BLaER1 (cell line): Measurements from ENCODE around the gene PTBP3.
"Not testable (repeated sequence)": the region's sequence is repeated elsewhere in the genome, so short reads cannot be mapped to it uniquely, and the experiment has no call there.

Experiments
- H3K27ac ChIP-seq: shearing (Covaris generic); formaldehyde crosslinking; 2 replicates; pipeline ENCODE4 v1.8.1; 2022
- H3K27me3 ChIP-seq: shearing (Covaris generic); formaldehyde crosslinking; 2 replicates; pipeline ENCODE4 v1.8.1; 2022
- H3K36me3 ChIP-seq: shearing (Covaris generic); formaldehyde crosslinking; 2 replicates; pipeline ENCODE4 v1.8.1; 2022
- H3K4me1 ChIP-seq: shearing (Covaris generic); formaldehyde crosslinking; 2 replicates; pipeline ENCODE4 v1.8.1; 2022
- H3K4me2 ChIP-seq: shearing (Covaris generic); formaldehyde crosslinking; 2 replicates; pipeline ENCODE4 v1.8.1; 2022
- H3K4me3 ChIP-seq: shearing (Covaris generic); formaldehyde crosslinking; 2 replicates; pipeline ENCODE4 v1.8.1; 2022
- H3K9ac ChIP-seq: shearing (Covaris generic); formaldehyde crosslinking; 2 replicates; pipeline ENCODE4 v1.8.1; 2022
- H3K9me3 ChIP-seq: shearing (Covaris generic); formaldehyde crosslinking; 2 replicates; pipeline ENCODE4 v1.8.1; 2022
- H4K20me1 ChIP-seq: shearing (Covaris generic); formaldehyde crosslinking; 2 replicates; pipeline ENCODE4 v1.8.1; 2022
- Cebpa-rat ChIP-seq: shearing (Covaris generic); IDR thresholded peaks from 2 replicates; pipeline ENCODE4 v1.8.1; 2022

Gene PTBP3

GRCh38 chr9:112377684-112378327, 44.4 kb upstream of the PTBP3 start:
- H3K9me3 ChIP-seq, result peaks cover 24% of the 10 kb centered on the region
- peaks cover 6% of the 10 kb centered on the region; the same call in 1 of the 2 replicates for H3K36me3 ChIP-seq
- H3K27me3 ChIP-seq, result no peaks in the 10 kb centered on the region
- peak overlapping the region; percentile 92 for H3K27ac ChIP-seq
- H4K20me1 ChIP-seq, result no peaks in the 10 kb centered on the region
- peak overlapping the region; percentile 90 for H3K9ac ChIP-seq
- TF ChIP-seq Cebpa-rat, result no peak
- H3K4me1 ChIP-seq, result peaks cover 47% of the 10 kb centered on the region
- H3K4me2 ChIP-seq, result peak overlapping the region; percentile 97
- peak overlapping the region; percentile 97 for H3K4me3 ChIP-seq

- H3K4me1 ChIP-seq, result peaks cover 39% of the 10 kb centered on the region
- no peak overlapping the region for H3K9ac ChIP-seq
- H3K4me2 ChIP-seq, result peak overlapping the region; percentile 97
- no peaks in the 10 kb centered on the region for H3K27me3 ChIP-seq
- no peak overlapping the region for H3K27ac ChIP-seq
- TF ChIP-seq Cebpa-rat, result no peak
- peaks cover 24% of the 10 kb centered on the region for H3K9me3 ChIP-seq
- no peaks in the 10 kb centered on the region for H4K20me1 ChIP-seq
- H3K36me3 ChIP-seq, result peaks cover 9% of the 10 kb centered on the region; the same call in 1 of the 2 replicates
- peak overlapping the region; percentile 97; the same call in 1 of the 2 replicates for H3K4me3 ChIP-seq
Observed at GRCh38 chr9:112377087-112377486, 43.7 kb upstream of the PTBP3 start.

- no peak overlapping the region for H3K27ac ChIP-seq
- H3K9me3 ChIP-seq, result peaks cover 32% of the 10 kb centered on the region
- H3K4me2 ChIP-seq, result no peak overlapping the region
- no peak for TF ChIP-seq Cebpa-rat
- H3K27me3 ChIP-seq, result no peaks in the 10 kb centered on the region
- no peak overlapping the region for H3K9ac ChIP-seq
- no peaks in the 10 kb centered on the region for H4K20me1 ChIP-seq
- peaks cover 11% of the 10 kb centered on the region; the same call in 1 of the 2 replicates for H3K36me3 ChIP-seq
- H3K4me3 ChIP-seq, result no peak overlapping the region
- peaks cover 24% of the 10 kb centered on the region for H3K4me1 ChIP-seq
Observed at GRCh38 chr9:112375361-112375760, 41.9 kb upstream of the PTBP3 start.

GRCh38 chr9:112374232-112374631, 40.8 kb upstream of the PTBP3 start:
- H3K4me3 ChIP-seq, H3K4me2 ChIP-seq, H3K27me3 ChIP-seq, H3K27ac ChIP-seq, H4K20me1 ChIP-seq, H3K9ac ChIP-seq: not testable (repeated sequence)
- Histone ChIP-seq H3K4me1 (peaks cover 24% of the 10 kb centered on the region), H3K9me3 (peaks cover 43% of the 10 kb centered on the region), H3K36me3 (peaks cover 14% of the 10 kb centered on the region)

DNA sequence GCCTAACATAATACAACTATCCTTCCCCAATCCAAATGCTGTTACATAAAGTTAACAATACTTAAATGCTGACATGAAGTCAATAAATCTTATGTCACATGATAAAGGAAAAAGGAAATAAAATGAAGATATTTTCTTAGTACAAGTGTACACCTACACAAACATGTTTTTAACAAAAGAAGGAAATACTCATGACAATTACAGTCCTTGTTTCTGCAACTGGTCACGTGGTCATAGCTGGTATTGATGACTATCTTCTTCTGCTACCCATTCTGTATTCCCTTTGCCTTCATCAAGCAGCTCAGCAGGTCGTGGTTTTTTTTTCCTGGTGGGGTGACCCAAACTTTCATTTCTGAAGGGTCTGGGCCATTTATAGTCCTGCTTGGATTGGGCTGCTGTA, 40.2 kb upstream of the PTBP3 start:
- H3K27ac ChIP-seq, H4K20me1 ChIP-seq, H3K27me3 ChIP-seq, H3K4me2 ChIP-seq, H3K9ac ChIP-seq, H3K4me3 ChIP-seq: not testable (repeated sequence)
- Histone ChIP-seq H3K9me3 (peaks cover 49% of the 10 kb centered on the region), H3K4me1 (peaks cover 23% of the 10 kb centered on the region), H3K36me3 (peaks cover 20% of the 10 kb centered on the region)

DNA sequence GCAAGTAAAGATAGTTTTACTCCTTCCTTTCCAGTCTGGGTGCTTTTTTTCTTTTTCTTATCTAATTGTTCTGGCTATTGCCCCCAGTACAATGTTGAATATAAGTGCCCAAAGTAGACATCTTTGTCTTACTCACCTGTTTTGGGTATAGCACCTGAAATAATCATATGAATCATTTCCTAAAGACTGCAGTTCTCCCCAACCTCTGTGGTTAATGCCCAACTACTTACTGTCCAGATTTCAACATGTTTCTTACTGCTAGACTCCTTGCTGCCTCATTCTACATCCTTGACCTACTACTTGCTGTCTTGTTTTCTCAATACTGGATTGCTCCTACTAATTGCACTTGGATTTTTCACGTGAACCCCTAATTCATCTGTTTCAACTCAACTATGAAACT, 37.6 kb upstream of the PTBP3 start:
- Histone ChIP-seq H3K4me3 (no peak overlapping the region), H3K4me1 (no peaks in the 10 kb centered on the region), H3K36me3 (peaks cover 30% of the 10 kb centered on the region), H3K27ac (no peak overlapping the region), H3K27me3 (no peaks in the 10 kb centered on the region), H3K9me3 (peaks cover 68% of the 10 kb centered on the region), H3K9ac (no peak overlapping the region), H3K4me2 (no peak overlapping the region), H4K20me1 (no peaks in the 10 kb centered on the region)
- no peak for TF ChIP-seq Cebpa-rat

- no peaks in the 10 kb centered on the region for H3K27me3 ChIP-seq
- no peak overlapping the region for H3K27ac ChIP-seq
- H3K36me3 ChIP-seq, result peaks cover 30% of the 10 kb centered on the region
- peaks cover 70% of the 10 kb centered on the region for H3K9me3 ChIP-seq
- no peak overlapping the region for H3K9ac ChIP-seq
- no peaks in the 10 kb centered on the region for H3K4me1 ChIP-seq
- H4K20me1 ChIP-seq, result no peaks in the 10 kb centered on the region
- H3K4me2 ChIP-seq, result no peak overlapping the region
- no peak overlapping the region for H3K4me3 ChIP-seq
- TF ChIP-seq Cebpa-rat, result no peak
Observed at GRCh38 chr9:112369817-112370216, 36.4 kb upstream of the PTBP3 start.

- Histone ChIP-seq H3K4me3 (no peak overlapping the region), H3K9ac (no peak overlapping the region), H3K27me3 (no peaks in the 10 kb centered on the region), H4K20me1 (no peaks in the 10 kb centered on the region), H3K9me3 (peaks cover 54% of the 10 kb centered on the region), H3K4me1 (no peaks in the 10 kb centered on the region), H3K4me2 (no peak overlapping the region), H3K27ac (no peak overlapping the region), H3K36me3 (peaks cover 24% of the 10 kb centered on the region)
- no peak for TF ChIP-seq Cebpa-rat
Observed at GRCh38 chr9:112367465-112367864, 34.0 kb upstream of the PTBP3 start.

GRCh38 chr9:112366591-112366990, 33.2 kb upstream of the PTBP3 start:
- Histone ChIP-seq H3K4me2 (no peak overlapping the region), H3K9me3 (peaks cover 49% of the 10 kb centered on the region), H3K27me3 (no peaks in the 10 kb centered on the region), H3K36me3 (peaks cover 19% of the 10 kb centered on the region), H3K27ac (no peak overlapping the region), H3K4me1 (no peaks in the 10 kb centered on the region), H4K20me1 (no peaks in the 10 kb centered on the region), H3K4me3 (no peak overlapping the region), H3K9ac (no peak overlapping the region)
- TF ChIP-seq Cebpa-rat, result no peak

DNA sequence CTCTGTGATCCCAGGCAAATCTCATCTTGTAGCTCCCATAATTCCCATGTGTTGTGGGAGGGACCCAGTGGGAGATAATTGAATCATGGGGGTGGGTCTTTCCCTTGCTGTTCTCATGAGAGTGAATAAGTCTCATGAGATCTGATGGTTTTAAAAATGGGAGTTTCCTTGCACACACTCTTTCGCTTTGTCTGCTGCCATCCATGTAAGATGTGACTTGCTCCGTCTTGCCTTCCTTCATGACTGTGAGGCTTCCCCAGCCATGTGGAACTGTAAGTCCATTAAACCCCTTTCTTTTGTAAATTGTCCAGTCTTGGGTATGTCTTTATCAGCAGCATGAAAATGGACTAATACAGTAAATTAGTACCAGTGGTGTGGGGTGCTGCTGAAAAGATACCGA, 31.8 kb upstream of the PTBP3 start:
- Histone ChIP-seq H3K9me3 (peaks cover 45% of the 10 kb centered on the region), H3K36me3 (peaks cover 19% of the 10 kb centered on the region)
- not testable (repeated sequence) for H3K4me2 ChIP-seq, H3K27ac ChIP-seq, H3K9ac ChIP-seq, H4K20me1 ChIP-seq, H3K4me3 ChIP-seq, H3K27me3 ChIP-seq, H3K4me1 ChIP-seq

GRCh38 chr9:112364761-112365160, 31.3 kb upstream of the PTBP3 start:
- H3K4me1 ChIP-seq, result no peaks in the 10 kb centered on the region
- H3K4me3 ChIP-seq, result no peak overlapping the region
- peaks cover 19% of the 10 kb centered on the region for H3K36me3 ChIP-seq
- H3K4me2 ChIP-seq, result no peak overlapping the region
- H3K27me3 ChIP-seq, result no peaks in the 10 kb centered on the region
- no peak for TF ChIP-seq Cebpa-rat
- H3K9ac ChIP-seq, result no peak overlapping the region
- no peak overlapping the region for H3K27ac ChIP-seq
- H4K20me1 ChIP-seq, result no peaks in the 10 kb centered on the region
- peaks cover 40% of the 10 kb centered on the region for H3K9me3 ChIP-seq
